GM19043 (cell line): Measurements from ENCODE around the gene POU2AF3.
A peak's percentile ranks its signal among the peaks of the same experiment; 100 is the strongest.
"Not testable (repeated sequence)": the region's sequence is repeated elsewhere in the genome, so short reads cannot be mapped to it uniquely, and the experiment has no call there.

ENCODE experiments used
- ATAC-seq: cut with Tn5 transposase; IDR thresholded peaks from one replicate; pipeline ENCODE4 v1.9.1; 2021; ENCODE audit warnings: low read depth; ENCODE audit not compliant: unreplicated experiment

Gene POU2AF3, protein sequence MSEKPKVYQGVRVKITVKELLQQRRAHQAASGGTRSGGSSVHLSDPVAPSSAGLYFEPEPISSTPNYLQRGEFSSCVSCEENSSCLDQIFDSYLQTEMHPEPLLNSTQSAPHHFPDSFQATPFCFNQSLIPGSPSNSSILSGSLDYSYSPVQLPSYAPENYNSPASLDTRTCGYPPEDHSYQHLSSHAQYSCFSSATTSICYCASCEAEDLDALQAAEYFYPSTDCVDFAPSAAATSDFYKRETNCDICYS

GRCh38 chr11:111298413-111299100 is at the start of gene POU2AF3:
TSS of gene POU2AF3 (plus strand) at chr11:111298546. CDS start at chr11:111298582, 36 bp downstream.
- ATAC-seq = peak; percentile 18

DNA sequence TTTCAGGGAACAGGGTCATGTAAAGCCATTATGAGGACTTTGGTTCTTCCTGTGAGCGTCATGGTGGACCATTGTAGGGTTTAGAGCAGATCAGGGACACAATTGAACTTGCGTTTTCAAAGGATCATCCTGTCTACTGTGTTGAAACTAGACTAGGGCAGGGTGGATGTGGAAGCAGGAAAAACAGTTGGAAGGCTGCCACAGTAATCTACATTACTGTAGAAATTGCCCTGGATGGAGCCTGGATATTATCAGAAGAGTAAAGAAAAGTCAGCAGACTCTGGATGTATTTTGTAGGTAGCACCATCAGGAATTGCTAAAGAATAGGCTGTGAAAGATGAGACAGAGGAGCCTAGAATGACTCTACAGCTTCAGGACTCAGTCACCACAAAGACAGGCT is 47.4 kb upstream of the POU2AF3 start:
- ATAC-seq = no peak

DNA sequence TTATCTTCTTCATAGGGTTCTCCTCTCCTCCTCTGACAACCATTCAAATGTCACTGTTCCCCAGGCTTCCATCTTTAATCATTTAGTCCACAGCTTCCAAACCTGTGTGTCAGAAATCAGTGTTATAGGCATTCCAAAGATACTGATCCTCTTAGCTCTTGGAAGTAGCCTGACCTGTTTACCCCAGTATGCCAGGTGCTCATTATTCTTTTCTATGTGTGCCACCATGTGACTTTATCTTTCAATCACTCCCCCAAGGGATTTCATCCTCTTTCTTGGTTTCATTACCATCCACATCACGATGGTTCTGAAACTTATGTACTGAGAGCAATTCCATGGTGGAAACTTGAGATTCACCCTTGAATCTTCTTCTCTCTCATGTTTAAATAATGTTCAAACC is 45.2 kb upstream of the POU2AF3 start:
- ATAC-seq = no peak

GRCh38 chr11:111253630-111254029 is 44.7 kb upstream of the POU2AF3 start:
- ATAC-seq = no peak

- no peak for ATAC-seq
Measured at GRCh38 chr11:111258046-111258445, 40.3 kb upstream of the POU2AF3 start.

DNA sequence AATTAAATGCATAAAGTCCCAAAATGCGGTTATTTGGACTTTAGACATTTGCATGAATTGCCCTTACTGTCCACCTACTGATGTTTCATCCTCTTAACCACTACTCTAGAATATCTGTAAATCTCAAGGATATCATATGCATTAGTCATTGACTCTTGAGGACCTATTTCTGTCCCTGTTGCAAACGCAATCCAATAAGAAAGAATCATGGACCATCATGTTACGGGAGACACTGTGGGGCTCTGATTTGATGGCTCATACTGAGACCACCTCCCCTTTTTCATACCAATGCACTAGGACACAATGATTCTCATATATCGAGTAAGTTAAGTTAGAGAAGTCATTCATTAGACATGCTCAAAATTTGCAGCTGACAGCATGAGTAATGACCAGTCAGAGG is 38.5 kb upstream of the POU2AF3 start:
- ATAC-seq = no peak

- no peak for ATAC-seq
Measured at GRCh38 chr11:111260811-111261210, 37.5 kb upstream of the POU2AF3 start.

DNA sequence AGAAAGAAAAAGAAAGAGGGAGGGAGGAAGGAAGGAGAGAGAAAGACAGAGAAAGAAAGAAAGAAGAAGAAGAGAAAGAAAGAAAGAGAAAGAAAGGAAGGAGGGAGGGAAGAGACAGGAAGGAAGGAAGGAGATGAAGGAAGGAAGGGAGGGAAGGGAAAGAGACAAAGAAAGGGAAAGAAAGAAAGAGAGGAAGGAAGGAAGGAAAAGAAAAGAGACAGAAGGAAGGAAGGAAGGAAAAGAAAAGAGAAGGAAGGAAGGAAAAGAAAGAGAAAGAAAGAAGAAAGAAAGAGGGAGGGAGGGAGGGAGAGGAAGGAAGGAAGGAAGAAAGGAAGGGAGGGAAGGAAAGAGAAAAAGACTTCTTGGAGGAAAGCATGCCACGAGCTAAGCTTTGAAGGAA is 33.7 kb upstream of the POU2AF3 start:
- ATAC-seq = no peak

- no peak for ATAC-seq
Measured at GRCh38 chr11:111265421-111265820, 32.9 kb upstream of the POU2AF3 start.

GRCh38 chr11:111268303-111268702 is 30.0 kb upstream of the POU2AF3 start:
- ATAC-seq = not testable (repeated sequence)

GRCh38 chr11:111269146-111269868 is 29.0 kb upstream of the POU2AF3 start:
- ATAC-seq = no peak

DNA sequence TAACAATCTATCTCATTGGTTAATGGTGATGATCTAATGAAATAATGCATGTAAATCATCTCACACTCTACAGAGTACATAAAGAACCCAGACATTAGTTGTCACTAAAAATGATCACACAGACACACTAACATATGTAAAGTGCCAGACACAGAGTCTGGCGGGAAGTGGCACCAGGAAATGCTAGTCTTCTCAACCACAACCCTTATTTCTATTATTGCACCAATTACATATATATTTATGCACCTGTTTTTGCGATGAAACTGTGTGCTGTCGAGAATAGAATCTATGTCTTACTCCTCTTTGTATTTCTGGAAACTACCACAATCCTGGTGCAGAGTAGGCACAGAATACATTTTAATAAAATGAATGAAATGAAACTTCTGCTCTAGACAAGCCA is 25.9 kb upstream of the POU2AF3 start:
- ATAC-seq = no peak

GRCh38 chr11:111282562-111283075 is 15.7 kb upstream of the POU2AF3 start:
- no peak for ATAC-seq

GRCh38 chr11:111283945-111284481 is 14.3 kb upstream of the POU2AF3 start:
- ATAC-seq = no peak

GRCh38 chr11:111285189-111286091 is 12.9 kb upstream of the POU2AF3 start:
- ATAC-seq = no peak

DNA sequence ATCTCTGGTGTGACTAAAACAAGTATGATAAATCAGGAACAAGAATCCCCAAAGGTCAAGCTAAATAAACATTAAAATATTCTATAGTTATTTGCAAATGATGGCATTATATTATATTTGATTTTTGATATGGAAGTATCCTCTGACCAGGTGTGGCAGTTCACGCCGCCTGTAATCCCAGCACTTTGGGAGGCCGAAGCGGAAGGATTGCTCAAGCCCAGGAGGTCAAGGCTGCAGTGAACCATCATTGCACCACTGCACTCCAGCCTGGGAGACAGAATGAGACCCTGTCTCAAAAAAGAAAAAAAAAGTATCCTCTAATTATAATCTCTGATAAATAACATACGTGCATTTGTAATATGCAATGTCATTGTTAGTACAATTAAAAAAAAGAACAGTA is 6.6 kb upstream of the POU2AF3 start:
- ATAC-seq = no peak

GRCh38 chr11:111292408-111292807 is 5.9 kb upstream of the POU2AF3 start:
- not testable (repeated sequence) for ATAC-seq

GRCh38 chr11:111296196-111296595 is 2.1 kb upstream of the POU2AF3 start:
- ATAC-seq = no peak

DNA sequence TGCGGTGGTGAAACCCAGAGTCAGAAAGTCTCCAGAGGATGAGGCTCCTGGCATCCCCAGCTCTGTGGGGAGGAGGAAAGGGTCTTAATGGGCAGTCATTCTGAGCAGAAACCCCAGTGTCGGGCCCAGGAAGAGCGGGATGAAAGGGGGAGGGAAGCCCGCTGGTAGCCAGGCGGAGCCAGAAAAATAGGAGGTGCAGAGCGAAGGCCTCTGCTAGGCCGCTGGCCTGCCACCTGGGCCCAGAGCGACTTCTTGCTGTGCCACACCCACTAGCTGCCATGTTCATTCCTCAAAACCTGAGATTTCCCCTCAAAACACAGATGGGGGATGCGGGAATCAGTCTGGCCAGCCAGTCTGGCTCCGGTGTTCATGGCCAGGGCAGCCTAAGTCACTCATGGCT is 650 bp upstream of the POU2AF3 start:
- no peak for ATAC-seq
